ENCODE data around the gene PCSK4.

DNA sequence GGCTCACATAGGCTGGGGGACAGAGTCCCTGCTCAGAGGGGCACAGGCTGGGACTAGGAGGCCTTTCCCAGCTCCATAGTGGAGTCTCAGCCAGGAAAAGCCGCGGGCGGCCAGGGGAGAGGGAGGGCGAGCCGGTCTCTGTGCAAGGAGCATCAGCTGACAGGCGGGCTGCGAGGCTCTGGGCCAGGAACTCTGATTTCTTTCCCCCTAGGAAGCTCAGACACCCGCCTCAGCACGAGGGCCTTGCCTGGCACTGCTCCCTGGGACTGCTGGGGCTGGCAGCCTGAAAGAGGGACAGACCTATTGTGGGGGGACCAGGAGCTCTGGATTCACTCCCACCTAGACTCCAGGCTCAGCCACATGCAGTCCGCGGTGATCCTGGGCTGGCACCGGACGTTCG lies 31.5 kb upstream of the PCSK4 start:
- TF ChIP-seq, protein P1, sequence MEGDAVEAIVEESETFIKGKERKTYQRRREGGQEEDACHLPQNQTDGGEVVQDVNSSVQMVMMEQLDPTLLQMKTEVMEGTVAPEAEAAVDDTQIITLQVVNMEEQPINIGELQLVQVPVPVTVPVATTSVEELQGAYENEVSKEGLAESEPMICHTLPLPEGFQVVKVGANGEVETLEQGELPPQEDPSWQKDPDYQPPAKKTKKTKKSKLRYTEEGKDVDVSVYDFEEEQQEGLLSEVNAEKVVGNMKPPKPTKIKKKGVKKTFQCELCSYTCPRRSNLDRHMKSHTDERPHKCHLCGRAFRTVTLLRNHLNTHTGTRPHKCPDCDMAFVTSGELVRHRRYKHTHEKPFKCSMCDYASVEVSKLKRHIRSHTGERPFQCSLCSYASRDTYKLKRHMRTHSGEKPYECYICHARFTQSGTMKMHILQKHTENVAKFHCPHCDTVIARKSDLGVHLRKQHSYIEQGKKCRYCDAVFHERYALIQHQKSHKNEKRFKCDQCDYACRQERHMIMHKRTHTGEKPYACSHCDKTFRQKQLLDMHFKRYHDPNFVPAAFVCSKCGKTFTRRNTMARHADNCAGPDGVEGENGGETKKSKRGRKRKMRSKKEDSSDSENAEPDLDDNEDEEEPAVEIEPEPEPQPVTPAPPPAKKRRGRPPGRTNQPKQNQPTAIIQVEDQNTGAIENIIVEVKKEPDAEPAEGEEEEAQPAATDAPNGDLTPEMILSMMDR (IDR thresholded peaks at IDR 0.05; ENCODE audit: low read depth, low read length, poor library complexity, severe bottlenecking), result no peak
- no peak for TF ChIP-seq EZH2phosphoT487 (IDR thresholded peaks at IDR 0.05; ENCODE audit: borderline replicate concordance, low read length)

Measured in DOHH2 (cell line).